GM13977 (cell line): Measurements from ENCODE around the gene HTR2A.

Source experiments
- DNase-seq: peaks from one replicate; pipeline ENCODE4 v3.0.0; 2012; ENCODE audit warnings: low spot score
- CTCF ChIP-seq: IDR thresholded peaks from 2 replicates; pipeline ENCODE4 v1.5.1; 2012; ENCODE audit warnings: mild to moderate bottlenecking, control low read depth; ENCODE audit not compliant: insufficient read depth; ENCODE audit errors: extremely low read depth, missing control alignments
- in situ Hi-C: fragments of 300-500 bp; cut with MboI; formaldehyde crosslinking; loops from one replicate; pipeline ENCODE4 v1.12.0; 2022; ENCODE audit warnings: low sequenced_read_pairs, low pct_unique_long_range_greater_than_20kb, mixed read lengths, inconsistent platforms; ENCODE audit not compliant: unreplicated experiment

The HTR2A gene

DNA sequence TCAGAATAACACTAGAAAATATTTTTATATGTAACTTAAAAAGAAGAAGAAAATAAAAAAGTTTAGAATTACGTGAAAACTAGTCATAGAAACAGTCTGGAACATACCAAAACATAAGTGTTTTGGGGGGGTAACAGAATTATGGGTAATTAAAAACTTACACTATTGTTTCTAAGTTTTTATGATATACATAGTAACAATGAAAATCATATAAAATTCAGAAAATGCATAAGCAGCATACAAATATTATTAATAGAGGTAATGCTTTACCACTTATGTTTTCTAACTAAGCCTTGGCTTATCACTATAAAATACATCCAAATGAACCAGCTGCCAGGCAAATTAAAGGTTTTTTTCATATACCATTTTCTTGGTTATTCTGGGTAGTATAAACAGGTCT is 114.8 kb downstream of the HTR2A start:
- no peak for TF ChIP-seq CTCF
- in situ Hi-C loops = no loop called here
- DNase-seq = no peak
